GM19468 (cell line): Measurements from ENCODE around the gene APOBEC4.
"Not testable (repeated sequence)": the region's sequence is repeated elsewhere in the genome, so short reads cannot be mapped to it uniquely, and the experiment has no call there.

Experiments used
- ATAC-seq: cut with Tn5 transposase; IDR thresholded peaks from one replicate; pipeline ENCODE4 v1.9.1; 2021; ENCODE audit warnings: mild to moderate bottlenecking, moderate library complexity, moderate number of reproducible peaks; ENCODE audit not compliant: unreplicated experiment; ENCODE audit errors: extremely low read depth

The APOBEC4 gene

GRCh38 chr1:183652547-183653461, at the start of gene APOBEC4:
Gene APOBEC4, minus strand, starts transcription at chr1:183653316. Its CDS starts 4,535 bp downstream, at chr1:183648781.
- ATAC-seq = no peak

- ATAC-seq = no peak
Observed at GRCh38 chr1:183702813-183703198, 49.7 kb upstream of the APOBEC4 start.

GRCh38 chr1:183702087-183702812, 49.1 kb upstream of the APOBEC4 start:
- no peak for ATAC-seq

DNA sequence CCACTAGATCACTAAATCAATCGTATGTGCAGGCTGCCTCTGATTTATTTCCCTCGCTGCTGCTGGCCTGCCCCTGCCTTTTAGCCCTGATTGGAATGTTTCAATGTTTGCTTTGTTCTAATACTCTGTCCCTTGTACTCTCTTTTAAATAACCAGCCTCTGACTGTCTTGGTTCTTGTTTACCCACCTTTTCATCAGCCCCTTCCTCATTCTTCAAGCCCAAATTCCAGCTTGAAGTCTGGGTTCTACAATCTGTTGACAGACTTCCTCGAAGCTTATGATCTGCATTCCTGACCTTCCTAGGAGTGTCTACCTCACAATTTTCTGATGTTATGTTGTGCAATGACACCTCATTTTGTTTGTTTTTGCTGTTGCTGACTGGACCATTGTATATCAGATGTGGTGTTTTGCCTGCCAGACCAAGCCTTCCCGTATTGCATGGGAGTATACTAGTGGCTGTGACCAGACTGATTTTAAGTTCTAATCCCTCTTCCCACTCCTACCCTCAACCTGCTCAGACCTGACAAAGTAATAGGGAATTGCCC, 46.6 kb upstream of the APOBEC4 start:
- no peak for ATAC-seq

GRCh38 chr1:183697814-183698590, 44.9 kb upstream of the APOBEC4 start:
- ATAC-seq = no peak

DNA sequence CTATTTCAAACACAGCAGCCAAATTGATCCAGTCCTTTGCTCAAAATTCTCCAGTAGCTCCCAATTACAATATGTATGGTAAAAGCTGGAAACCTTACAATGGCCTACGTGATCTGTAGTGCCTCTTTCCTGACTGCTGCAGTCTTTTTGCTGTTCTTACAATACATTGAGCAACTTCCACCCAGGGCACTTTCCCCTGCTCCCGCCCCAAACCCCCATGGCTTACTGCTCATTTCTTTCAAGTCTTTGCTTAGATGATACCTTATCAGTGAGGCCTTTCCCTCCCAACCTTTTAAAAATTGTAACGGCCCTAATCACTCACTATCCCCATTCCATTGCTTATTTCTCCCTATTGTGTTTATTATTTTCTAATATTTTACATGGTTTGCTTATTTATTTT, 43.9 kb upstream of the APOBEC4 start:
- no peak for ATAC-seq

- no peak for ATAC-seq
Observed at GRCh38 chr1:183694755-183695154, 41.6 kb upstream of the APOBEC4 start.

- ATAC-seq = no peak
Observed at GRCh38 chr1:183694066-183694465, 41.0 kb upstream of the APOBEC4 start.

DNA sequence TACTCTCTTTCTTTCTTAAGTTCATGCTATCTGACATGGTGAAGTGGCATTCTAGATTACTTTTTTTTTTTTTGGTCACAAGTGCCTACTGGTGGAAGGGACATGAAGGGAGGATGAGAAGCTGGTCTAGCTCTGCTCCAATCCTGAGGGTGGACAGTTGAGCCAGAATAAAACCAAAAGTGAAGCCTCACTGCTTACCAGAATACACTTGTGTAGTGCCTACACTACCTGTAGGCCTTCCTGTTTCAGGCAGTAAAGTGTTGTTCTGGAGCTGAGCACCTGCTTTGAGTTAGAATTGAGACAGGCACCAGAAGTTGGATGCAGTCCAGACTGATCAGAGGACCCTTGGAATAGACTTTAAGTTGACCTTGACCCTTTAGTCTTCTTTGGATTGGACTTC, 40.4 kb upstream of the APOBEC4 start:
- ATAC-seq = no peak

GRCh38 chr1:183689762-183690204, 36.7 kb upstream of the APOBEC4 start:
- no peak for ATAC-seq

GRCh38 chr1:183688341-183689060, 35.4 kb upstream of the APOBEC4 start:
- ATAC-seq = no peak

- no peak for ATAC-seq
Observed at GRCh38 chr1:183687546-183688304, 34.6 kb upstream of the APOBEC4 start.

GRCh38 chr1:183686229-183686628, 33.1 kb upstream of the APOBEC4 start:
- no peak for ATAC-seq

- ATAC-seq = no peak
Observed at GRCh38 chr1:183685112-183685713, 32.1 kb upstream of the APOBEC4 start.

DNA sequence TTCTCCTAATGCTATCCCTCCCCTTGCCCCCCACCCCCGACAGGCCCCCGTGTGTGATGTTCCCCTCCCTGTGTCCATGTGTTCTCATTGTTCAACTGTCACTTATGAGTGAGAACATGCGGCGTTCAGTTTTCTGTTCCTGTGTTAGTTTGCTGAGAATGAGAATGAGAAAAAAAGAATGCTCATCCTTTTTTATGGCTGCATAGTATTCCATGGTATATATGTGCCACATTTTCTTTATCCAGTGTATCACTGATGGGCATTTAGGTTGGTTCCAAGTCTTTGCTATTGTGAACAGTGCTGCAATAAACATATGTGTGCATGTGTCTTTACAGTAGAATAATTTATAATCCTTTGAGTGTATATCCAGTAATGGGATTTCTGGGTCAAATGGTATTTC, 26.2 kb upstream of the APOBEC4 start:
- not testable (repeated sequence) for ATAC-seq

GRCh38 chr1:183678819-183679218, 25.7 kb upstream of the APOBEC4 start:
- ATAC-seq = no peak

DNA sequence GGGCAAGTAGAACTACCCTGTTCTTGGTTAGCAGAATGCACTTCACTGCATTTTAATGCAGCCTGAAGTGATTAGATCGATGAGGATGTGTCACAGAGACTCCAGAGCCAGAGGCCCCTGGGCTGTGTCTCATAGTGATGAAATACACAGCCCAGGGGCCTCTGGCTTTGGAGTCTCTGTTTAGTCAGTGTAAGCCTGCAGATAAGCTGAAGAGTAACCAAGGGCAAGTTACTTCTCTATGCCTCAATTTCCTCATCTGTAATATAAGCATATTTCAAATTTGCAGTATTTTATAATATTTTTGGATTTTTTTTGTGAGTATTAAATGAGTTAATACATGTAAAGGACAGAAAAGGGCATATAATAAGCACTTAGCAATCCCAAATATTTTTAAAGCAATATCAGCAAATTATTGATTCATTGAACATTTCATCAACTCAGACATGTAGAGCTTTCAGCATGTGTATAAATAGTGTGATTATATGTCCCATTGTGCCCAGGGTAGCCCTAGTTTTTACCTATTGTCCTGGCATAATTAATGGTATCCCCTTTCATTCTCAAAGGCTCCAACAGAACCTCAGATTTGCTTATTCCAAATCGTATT, 23.6 kb upstream of the APOBEC4 start:
- ATAC-seq = no peak
